Activated T-cell treated with anti-CD3 and anti-CD28 coated beads, Interleukin-2, amount 50 U/mL, for 72 hours (primary cell): ENCODE measurements around the gene COL13A1. TPM values are rescaled to one million over a fixed set of nuclear protein-coding genes. Genes with fewer than 3 reads are reported as not detected.

Experiments used
- ATAC-seq, 2 donors: fragments of 150-1000 bp; cut with Tn5 transposase; replicated peaks in 1 of 2; 2 replicates each; pipeline ENCODE4 v1.10.0; 2021; ENCODE audit warnings: moderate library complexity in 2 of 2, mild to moderate bottlenecking in 1 of 2
- DNase-seq, 2 donors: peaks; one replicate each; pipeline ENCODE4 v3.0.0; 2021 to 2022; ENCODE audit warnings: mixed read lengths in 1 of 2
- H3K27ac Mint-ChIP-seq: one replicate; pipeline ENCODE4 v1.8.0; 2022; ENCODE audit warnings: mild to moderate bottlenecking, moderate library complexity, mixed read lengths
- H3K27me3 Mint-ChIP-seq: one replicate; pipeline ENCODE4 v1.8.0; 2022; ENCODE audit warnings: low read depth, mixed read lengths
- H3K36me3 Mint-ChIP-seq, 2 donors: one replicate each; pipeline ENCODE4 v1.8.0; 2022; ENCODE audit warnings: mixed read lengths in 2 of 2, mild to moderate bottlenecking in 1 of 2; ENCODE audit not compliant: insufficient read depth in 2 of 2
- H3K4me1 Mint-ChIP-seq: one replicate; pipeline ENCODE4 v1.8.0; 2022; ENCODE audit warnings: low read depth, mixed read lengths
- H3K4me3 Mint-ChIP-seq, 2 donors: one replicate each; pipeline ENCODE4 v1.8.0; 2022; ENCODE audit warnings: mild to moderate bottlenecking in 2 of 2, mixed read lengths in 2 of 2, moderate library complexity in 2 of 2
- H3K9me3 Mint-ChIP-seq, 2 donors: one replicate each; pipeline ENCODE4 v1.8.0; 2022; ENCODE audit warnings: mixed read lengths in 2 of 2
- total RNA-seq, 2 donors: library from RNA; stranded (reverse); gene quantifications; one replicate each; pipeline ENCODE4 v1.2.3, GENCODE V29; 2022

Gene COL13A1
- total RNA-seq, 2 donors from 2014 or later = not detected

GRCh38 chr10:69963178-69963834 is 161.6 kb downstream of the COL13A1 start:
- ATAC-seq (no peak), DNase-seq (no peak)
- H3K36me3 Mint-ChIP-seq = no peaks in the 10 kb centered on the region
- no peaks in the 10 kb centered on the region for H3K4me1 Mint-ChIP-seq
- H3K9me3 Mint-ChIP-seq = no peaks in the 10 kb centered on the region
- peaks cover 13% of the 10 kb centered on the region for H3K27me3 Mint-ChIP-seq
- H3K4me3 Mint-ChIP-seq = no peak overlapping the region
- no peak overlapping the region for H3K27ac Mint-ChIP-seq

GRCh38 chr10:69963835-69964710 is 162.4 kb downstream of the COL13A1 start:
- Mint-ChIP-seq H3K4me3 (no peak overlapping the region), H3K36me3 (no peaks in the 10 kb centered on the region), H3K4me1 (no peaks in the 10 kb centered on the region), H3K27me3 (peaks cover 13% of the 10 kb centered on the region), H3K27ac (no peak overlapping the region), H3K9me3 (no peaks in the 10 kb centered on the region)
- DNase-seq (no peak), ATAC-seq (no peak)

DNA sequence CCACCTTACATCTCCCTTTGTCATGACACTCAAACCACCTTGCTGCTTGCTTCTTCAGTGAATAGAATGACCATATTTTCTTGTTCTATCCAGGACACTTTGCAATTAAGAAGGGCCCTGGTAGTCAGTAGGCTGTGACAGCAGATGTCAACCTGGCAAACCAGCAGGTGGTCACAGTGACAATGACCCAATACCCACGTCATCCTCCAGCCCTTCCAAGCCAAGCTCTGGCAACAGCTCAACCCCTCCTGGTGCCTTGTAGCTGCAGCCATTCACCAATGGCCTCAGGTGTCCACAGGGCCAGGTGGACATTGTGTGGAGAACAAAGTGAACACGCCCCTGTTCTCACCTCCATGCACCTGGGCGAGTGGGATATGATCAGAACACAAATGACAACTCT is 163.4 kb downstream of the COL13A1 start:
- DNase-seq = no peak
- H3K4me1 Mint-ChIP-seq = no peaks in the 10 kb centered on the region
- no peak overlapping the region for H3K27ac Mint-ChIP-seq
- no peaks in the 10 kb centered on the region for H3K9me3 Mint-ChIP-seq
- no peaks in the 10 kb centered on the region for H3K36me3 Mint-ChIP-seq
- peaks cover 13% of the 10 kb centered on the region for H3K27me3 Mint-ChIP-seq
- H3K4me3 Mint-ChIP-seq = no peak overlapping the region
- no peak for ATAC-seq

DNA sequence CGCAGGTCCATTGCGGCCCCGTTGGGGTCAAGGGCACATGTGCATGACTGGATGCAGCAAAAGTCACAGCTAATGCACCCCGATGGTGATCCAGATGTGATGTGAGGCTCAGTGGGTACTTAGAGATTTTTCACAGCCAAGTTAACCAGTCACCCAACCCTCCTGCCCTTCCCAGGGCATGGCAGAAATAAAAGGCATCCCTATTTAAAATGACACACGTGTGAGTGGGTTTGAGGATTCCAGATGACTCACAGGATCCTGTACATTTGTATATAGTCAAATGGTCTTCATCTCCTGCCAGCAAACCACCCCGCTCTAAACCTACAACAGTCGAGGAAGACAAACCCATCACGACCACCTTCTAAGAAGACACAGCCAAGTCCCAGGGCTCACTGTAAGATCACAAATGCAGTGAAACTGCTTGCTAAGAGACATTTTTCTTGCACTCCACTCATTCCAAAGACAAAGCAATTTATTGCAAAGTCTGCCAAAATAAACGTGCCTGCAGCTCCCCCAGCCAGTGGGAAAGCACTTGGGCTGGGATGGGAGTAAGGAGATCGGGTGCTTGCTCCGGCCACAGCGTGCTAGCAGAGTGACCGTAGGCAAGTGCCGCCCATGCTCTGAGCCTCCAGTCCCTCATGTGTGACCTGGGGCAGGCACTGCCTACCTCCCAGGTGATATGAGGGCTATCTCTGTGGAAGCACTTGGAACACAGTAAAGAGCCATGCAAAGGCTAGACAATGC is 164.4 kb downstream of the COL13A1 start:
- Mint-ChIP-seq H3K36me3 (no peaks in the 10 kb centered on the region), H3K9me3 (no peaks in the 10 kb centered on the region), H3K4me3 (no peak overlapping the region), H3K4me1 (no peaks in the 10 kb centered on the region), H3K27ac (no peak overlapping the region), H3K27me3 (peaks cover 10% of the 10 kb centered on the region)
- DNase-seq (no peak), ATAC-seq (no peak)

GRCh38 chr10:69968830-69969229 is 167.1 kb downstream of the COL13A1 start:
- DNase-seq (no peak), ATAC-seq (no peak)
- Mint-ChIP-seq H3K27me3 (peaks cover 19% of the 10 kb centered on the region), H3K36me3 (no peaks in the 10 kb centered on the region), H3K9me3 (no peaks in the 10 kb centered on the region), H3K4me3 (no peak overlapping the region), H3K4me1 (no peaks in the 10 kb centered on the region), H3K27ac (no peak overlapping the region)

DNA sequence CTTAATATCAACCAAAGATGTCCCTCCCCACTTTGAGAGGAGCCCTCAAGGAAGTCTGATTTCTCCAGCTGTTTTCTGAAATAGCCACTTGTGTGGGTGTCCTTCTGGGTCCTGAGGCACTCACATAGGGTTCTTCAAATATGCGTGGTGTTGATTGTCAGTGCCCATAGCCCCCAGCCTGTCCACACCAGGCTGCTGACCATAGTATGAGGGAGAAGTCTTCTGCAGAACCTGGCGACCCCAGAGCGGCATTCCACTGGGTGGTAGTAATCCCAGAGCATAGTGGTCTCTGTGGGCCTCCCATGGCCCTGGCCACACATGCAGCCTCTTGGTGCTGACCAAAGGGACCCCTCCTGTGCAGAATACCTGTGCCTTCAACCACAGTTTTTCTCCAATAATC is 168.3 kb downstream of the COL13A1 start:
- H3K4me1 Mint-ChIP-seq = no peaks in the 10 kb centered on the region
- no peaks in the 10 kb centered on the region for H3K9me3 Mint-ChIP-seq
- H3K4me3 Mint-ChIP-seq = no peak overlapping the region
- no peak for DNase-seq
- H3K27ac Mint-ChIP-seq = no peak overlapping the region
- no peak for ATAC-seq
- H3K36me3 Mint-ChIP-seq = no peaks in the 10 kb centered on the region
- H3K27me3 Mint-ChIP-seq = peaks cover 18% of the 10 kb centered on the region

- no peak overlapping the region for H3K27ac Mint-ChIP-seq
- H3K36me3 Mint-ChIP-seq = peaks cover 0 to 1% of the 10 kb centered on the region in 2 donors
- no peak overlapping the region for H3K4me3 Mint-ChIP-seq
- H3K27me3 Mint-ChIP-seq = peaks cover 24% of the 10 kb centered on the region
- no peak for ATAC-seq
- peaks cover 5% of the 10 kb centered on the region for H3K4me1 Mint-ChIP-seq
- DNase-seq = no peak
- H3K9me3 Mint-ChIP-seq = peaks cover 0 to 2% of the 10 kb centered on the region in 2 donors
These were observed 171.3 kb downstream of the COL13A1 start for GRCh38 chr10:69972981-69973397.

DNA sequence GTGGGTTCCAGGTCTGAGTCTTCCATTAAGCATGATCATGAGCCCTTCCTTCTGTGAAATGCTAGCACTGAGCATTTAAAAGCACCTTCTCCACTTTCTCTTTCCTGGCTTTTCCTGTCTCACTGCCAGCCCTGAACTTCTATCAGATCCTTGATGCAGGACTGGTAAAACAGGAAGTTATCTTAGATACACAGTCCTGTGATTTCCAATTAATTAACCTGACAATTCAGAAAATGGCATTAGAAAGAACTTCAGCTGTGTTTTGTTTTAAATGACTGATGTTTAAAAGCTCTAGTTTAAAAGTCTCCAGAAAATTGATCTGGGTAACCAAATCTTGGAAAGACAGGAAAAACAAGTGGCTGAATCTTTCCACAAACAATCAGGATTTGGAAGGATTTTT is 172.0 kb downstream of the COL13A1 start:
- H3K4me3 Mint-ChIP-seq = no peak overlapping the region
- H3K36me3 Mint-ChIP-seq = peaks cover 0 to 4% of the 10 kb centered on the region in 2 donors
- ATAC-seq (no peak), DNase-seq (no peak)
- H3K27ac Mint-ChIP-seq = no peak overlapping the region
- peaks cover 5% of the 10 kb centered on the region for H3K4me1 Mint-ChIP-seq
- H3K27me3 Mint-ChIP-seq = peaks cover 24% of the 10 kb centered on the region
- H3K9me3 Mint-ChIP-seq = peaks cover 3 to 6% of the 10 kb centered on the region in 2 donors

GRCh38 chr10:69974551-69975155 is 172.9 kb downstream of the COL13A1 start:
- Mint-ChIP-seq H3K27me3 (peaks cover 24% of the 10 kb centered on the region), H3K27ac (no peak overlapping the region)
- DNase-seq = no peak

GRCh38 chr10:69976795-69977546 is 175.3 kb downstream of the COL13A1 start:
- Mint-ChIP-seq H3K27me3 (peaks cover 30% of the 10 kb centered on the region), H3K4me3 (no peak overlapping the region), H3K36me3 (peaks cover 2 to 6% of the 10 kb centered on the region in 2 donors), H3K27ac (no peak overlapping the region), H3K9me3 (peaks cover 11 to 21% of the 10 kb centered on the region in 2 donors), H3K4me1 (peaks cover 5% of the 10 kb centered on the region)
- DNase-seq (no peak), ATAC-seq (no peak)

More at GRCh38 chr10:69974551-69975155, 172.9 kb downstream of the COL13A1 start:
- peaks cover 2 to 4% of the 10 kb centered on the region in 2 donors for H3K36me3 Mint-ChIP-seq
- H3K4me1 Mint-ChIP-seq = peaks cover 5% of the 10 kb centered on the region
- H3K4me3 Mint-ChIP-seq = no peak overlapping the region
- ATAC-seq = no peak
- H3K9me3 Mint-ChIP-seq = peaks cover 3 to 10% of the 10 kb centered on the region in 2 donors

GRCh38 chr10:69979174-69979573 is 177.5 kb downstream of the COL13A1 start:
- peaks cover 11 to 21% of the 10 kb centered on the region in 2 donors for H3K9me3 Mint-ChIP-seq
- H3K4me1 Mint-ChIP-seq = peaks cover 5% of the 10 kb centered on the region
- DNase-seq = no peak
- no peak overlapping the region for H3K4me3 Mint-ChIP-seq
- no peak overlapping the region for H3K27ac Mint-ChIP-seq
- peaks cover 20% of the 10 kb centered on the region for H3K27me3 Mint-ChIP-seq
- no peak for ATAC-seq
- H3K36me3 Mint-ChIP-seq = peaks cover 2 to 6% of the 10 kb centered on the region in 2 donors

DNA sequence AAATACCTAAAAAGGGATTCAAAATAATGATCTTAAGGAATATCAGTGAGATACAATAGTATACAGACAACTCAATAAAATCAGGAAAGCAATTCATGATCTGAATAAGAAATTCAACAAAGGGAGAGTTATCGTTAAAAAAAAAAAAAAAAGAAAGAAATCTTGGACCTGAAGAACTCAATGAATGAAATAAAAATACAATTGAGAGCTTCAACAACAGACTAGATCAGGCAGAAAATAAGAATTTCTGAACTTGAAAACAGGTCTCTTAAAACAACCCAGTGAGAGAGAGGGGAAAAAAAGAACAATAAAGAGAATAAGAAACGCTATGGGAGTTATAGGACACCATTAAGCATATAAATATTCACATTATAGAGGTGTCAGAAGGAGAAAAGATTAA is 179.0 kb downstream of the COL13A1 start:
- Mint-ChIP-seq H3K9me3 (peaks cover 11 to 21% of the 10 kb centered on the region in 2 donors), H3K4me1 (peaks cover 5% of the 10 kb centered on the region), H3K27me3 (peaks cover 20% of the 10 kb centered on the region), H3K36me3 (peaks cover 2 to 6% of the 10 kb centered on the region in 2 donors), H3K27ac (no peak overlapping the region), H3K4me3 (no peak overlapping the region)
- no peak for DNase-seq
- no peak for ATAC-seq
